ENCODE data around the gene CRISP1. TPM values are rescaled to one million over a fixed set of nuclear protein-coding genes. Genes with fewer than 3 reads are reported as not detected.

CRISP1 gene
- total RNA-seq, 1 donor from 2014 or later = not detected

DNA sequence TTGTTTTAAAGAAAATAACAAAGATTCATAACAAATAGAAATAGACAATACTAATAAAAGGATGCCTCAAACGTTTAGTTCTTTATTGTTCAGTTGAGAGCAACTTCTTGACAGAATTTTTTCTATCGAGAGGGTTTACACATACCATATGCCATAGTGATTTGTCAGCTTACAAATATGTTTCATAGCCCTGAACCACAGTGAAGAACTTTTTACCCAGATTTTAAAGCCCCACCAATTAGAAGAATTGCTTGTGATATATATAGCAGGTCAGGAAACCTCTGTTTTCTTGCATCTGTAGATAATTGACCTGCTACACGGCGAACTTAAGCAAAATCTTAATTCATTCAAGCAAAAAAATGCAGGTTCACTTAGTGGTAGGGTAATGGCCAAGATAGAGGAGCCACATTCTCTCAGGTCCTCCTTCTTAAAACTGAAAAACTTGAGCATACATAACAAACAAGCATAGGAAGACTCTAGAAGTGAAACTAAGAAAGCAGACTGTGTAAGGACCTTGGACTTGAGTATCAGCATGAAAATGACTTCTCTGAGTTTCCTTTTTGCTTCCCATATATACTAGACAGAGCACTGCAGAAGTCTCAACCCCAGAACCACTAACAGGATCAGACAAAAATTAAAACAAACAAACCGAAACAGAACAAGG lies 39.5 kb downstream of the CRISP1 start:
- Mint-ChIP-seq H3K9me3 (ENCODE audit: unreplicated experiment) (no peaks in the 10 kb centered on the region), H3K4me1 (ENCODE audit: unreplicated experiment) (no peaks in the 10 kb centered on the region), H3K27ac (ENCODE audit: unreplicated experiment) (no peak overlapping the region), H3K36me3 (ENCODE audit: low read depth, unreplicated experiment) (no peaks in the 10 kb centered on the region), H3K4me3 (ENCODE audit: unreplicated experiment) (no peak overlapping the region), H3K27me3 (ENCODE audit: unreplicated experiment) (no peaks in the 10 kb centered on the region)
- no peak for DNase-seq (ENCODE audit: low spot score)
- TF ChIP-seq CTCF (IDR thresholded peaks at IDR 0.05; ENCODE audit: unreplicated experiment) = no peak

DNA sequence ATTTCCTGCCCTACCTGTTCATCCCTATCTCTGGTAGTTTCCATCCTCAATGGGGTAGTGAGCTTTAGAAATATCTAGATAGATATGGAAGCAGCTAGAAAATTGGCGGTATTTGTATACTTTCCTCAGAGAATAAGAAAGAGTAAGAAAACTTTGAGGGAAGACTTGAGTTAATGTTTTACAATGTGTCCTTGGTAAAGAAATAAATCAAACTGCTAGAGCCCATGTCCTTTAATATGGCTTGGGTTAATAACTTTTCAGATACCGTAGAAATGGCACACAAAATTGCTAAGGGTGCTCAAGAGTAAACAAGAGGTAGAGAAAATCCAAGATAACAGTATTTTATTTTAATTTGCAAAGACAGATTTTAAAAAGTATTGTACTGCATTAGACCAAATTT lies 51.2 kb downstream of the CRISP1 start:
- H3K27ac Mint-ChIP-seq (ENCODE audit: unreplicated experiment) = no peak overlapping the region
- TF ChIP-seq CTCF (IDR thresholded peaks at IDR 0.05; ENCODE audit: unreplicated experiment) = no peak
- no peaks in the 10 kb centered on the region for H3K4me1 Mint-ChIP-seq (ENCODE audit: unreplicated experiment)
- H3K27me3 Mint-ChIP-seq (ENCODE audit: unreplicated experiment) = no peaks in the 10 kb centered on the region
- H3K9me3 Mint-ChIP-seq (ENCODE audit: unreplicated experiment) = no peaks in the 10 kb centered on the region
- H3K36me3 Mint-ChIP-seq (ENCODE audit: low read depth, unreplicated experiment) = no peaks in the 10 kb centered on the region
- DNase-seq (ENCODE audit: low spot score) = no peak
- no peak overlapping the region for H3K4me3 Mint-ChIP-seq (ENCODE audit: unreplicated experiment)

- H3K4me3 Mint-ChIP-seq (ENCODE audit: unreplicated experiment) = no peak overlapping the region
- DNase-seq (ENCODE audit: low spot score) = no peak
- H3K36me3 Mint-ChIP-seq (ENCODE audit: low read depth, unreplicated experiment) = no peaks in the 10 kb centered on the region
- H3K27ac Mint-ChIP-seq (ENCODE audit: unreplicated experiment) = no peak overlapping the region
- no peaks in the 10 kb centered on the region for H3K9me3 Mint-ChIP-seq (ENCODE audit: unreplicated experiment)
- no peak for TF ChIP-seq CTCF (IDR thresholded peaks at IDR 0.05; ENCODE audit: unreplicated experiment)
- H3K4me1 Mint-ChIP-seq (ENCODE audit: unreplicated experiment) = no peaks in the 10 kb centered on the region
- H3K27me3 Mint-ChIP-seq (ENCODE audit: unreplicated experiment) = no peaks in the 10 kb centered on the region
Observed at GRCh38 chr6:49813248-49813647, 53.1 kb downstream of the CRISP1 start.

DNA sequence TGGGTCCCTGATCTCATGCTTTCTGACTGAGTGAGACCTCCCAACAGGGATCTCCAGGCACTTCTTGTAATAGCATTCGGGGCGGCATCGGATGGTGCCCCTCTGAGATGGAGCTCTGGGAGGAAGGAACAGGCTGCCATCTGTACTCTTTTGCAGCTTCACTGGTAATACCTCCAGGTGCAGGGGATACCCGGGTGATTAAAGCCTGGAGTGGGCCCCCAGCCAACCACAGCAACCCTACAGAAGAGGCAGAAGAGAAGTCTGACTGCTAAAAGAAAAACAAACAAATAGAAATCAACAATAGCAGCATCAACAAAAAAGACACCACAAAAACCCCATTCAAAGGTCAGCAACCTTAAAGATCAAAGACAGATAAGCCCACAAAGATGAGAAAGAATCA lies 60.2 kb downstream of the CRISP1 start:
- Mint-ChIP-seq H3K27me3 (ENCODE audit: unreplicated experiment) (no peaks in the 10 kb centered on the region), H3K4me3 (ENCODE audit: unreplicated experiment) (no peak overlapping the region), H3K36me3 (ENCODE audit: low read depth, unreplicated experiment) (no peaks in the 10 kb centered on the region), H3K9me3 (ENCODE audit: unreplicated experiment) (no peaks in the 10 kb centered on the region), H3K4me1 (ENCODE audit: unreplicated experiment) (no peaks in the 10 kb centered on the region), H3K27ac (ENCODE audit: unreplicated experiment) (no peak overlapping the region)
- TF ChIP-seq CTCF (IDR thresholded peaks at IDR 0.05; ENCODE audit: unreplicated experiment) = no peak
- no peak for DNase-seq (ENCODE audit: low spot score)

GRCh38 chr6:49805246-49805645 lies 61.1 kb downstream of the CRISP1 start:
- Mint-ChIP-seq H3K36me3 (ENCODE audit: low read depth, unreplicated experiment) (no peaks in the 10 kb centered on the region), H3K27ac (ENCODE audit: unreplicated experiment) (no peak overlapping the region), H3K27me3 (ENCODE audit: unreplicated experiment) (no peaks in the 10 kb centered on the region)

More at GRCh38 chr6:49805246-49805645, 61.1 kb downstream of the CRISP1 start:
- H3K4me3 Mint-ChIP-seq (ENCODE audit: unreplicated experiment) = no peak overlapping the region
- H3K9me3 Mint-ChIP-seq (ENCODE audit: unreplicated experiment) = no peaks in the 10 kb centered on the region
- DNase-seq (ENCODE audit: low spot score) = no peak
- TF ChIP-seq CTCF (IDR thresholded peaks at IDR 0.05; ENCODE audit: unreplicated experiment) = no peak
- H3K4me1 Mint-ChIP-seq (ENCODE audit: unreplicated experiment) = no peaks in the 10 kb centered on the region

Measured in endothelial cell (in vitro differentiated cells).